Glomerular visceral epithelial cell (primary cell): Measurements from ENCODE around the gene BCR.

ENCODE experiments used
- DNase-seq: peaks from one replicate; pipeline ENCODE4 v3.0.0-alpha.2; 2016; ENCODE audit errors: extremely low spot score

The BCR gene

GRCh38 chr22:23230348-23231068, 50.2 kb downstream of the BCR start:
- DNase-seq = no peak

- DNase-seq = no peak
Observed at GRCh38 chr22:23231471-23232093, 51.3 kb downstream of the BCR start.

GRCh38 chr22:23232094-23232905, 52.0 kb downstream of the BCR start:
- no peak for DNase-seq

- DNase-seq = peak; percentile 47
Observed at GRCh38 chr22:23233084-23233531, 52.8 kb downstream of the BCR start.

- DNase-seq = peak; percentile 97
Observed at GRCh38 chr22:23233752-23234408, 53.6 kb downstream of the BCR start.

- DNase-seq = no peak
Observed at GRCh38 chr22:23234409-23235161, 54.3 kb downstream of the BCR start.

- DNase-seq = no peak
Observed at GRCh38 chr22:23235425-23235824, 55.1 kb downstream of the BCR start.

GRCh38 chr22:23236026-23236425, 55.7 kb downstream of the BCR start:
- DNase-seq = no peak

- DNase-seq = no peak
Observed at GRCh38 chr22:23236440-23237184, 56.3 kb downstream of the BCR start.

GRCh38 chr22:23237201-23237798, 57.0 kb downstream of the BCR start:
- DNase-seq = peak; percentile 13

GRCh38 chr22:23237841-23238240, 57.5 kb downstream of the BCR start:
- DNase-seq = no peak

- no peak for DNase-seq
Observed at GRCh38 chr22:23238707-23239106, 58.4 kb downstream of the BCR start.

- no peak for DNase-seq
Observed at GRCh38 chr22:23239429-23239828, 59.1 kb downstream of the BCR start.

GRCh38 chr22:23240639-23241389, 60.5 kb downstream of the BCR start:
- DNase-seq = no peak

- DNase-seq = no peak
Observed at GRCh38 chr22:23241562-23242472, 61.5 kb downstream of the BCR start.

- peak; percentile 16 for DNase-seq
Observed at GRCh38 chr22:23242473-23243001, 62.2 kb downstream of the BCR start.

GRCh38 chr22:23243006-23243573, 62.8 kb downstream of the BCR start:
- no peak for DNase-seq
